Liver (tissue), 2 donors: Measurements from ENCODE around the gene IL2RA.

ENCODE experiments used
- TF ChIP-seq, protein P1 (sequence below): IDR thresholded peaks from 2 replicates; pipeline ENCODE4 v1.6.1; 2016; ENCODE audit warnings: antibody characterized with exemption
- TF ChIP-seq, protein P2 (sequence below): fragments of 150-350 bp; IDR thresholded peaks from 2 replicates; pipeline ENCODE4 v1.5.1; 2017; ENCODE audit warnings: improper control_type of control experiment, low read depth, low read length; ENCODE audit not compliant: missing input control
- donor health status: healthy.

DNA sequence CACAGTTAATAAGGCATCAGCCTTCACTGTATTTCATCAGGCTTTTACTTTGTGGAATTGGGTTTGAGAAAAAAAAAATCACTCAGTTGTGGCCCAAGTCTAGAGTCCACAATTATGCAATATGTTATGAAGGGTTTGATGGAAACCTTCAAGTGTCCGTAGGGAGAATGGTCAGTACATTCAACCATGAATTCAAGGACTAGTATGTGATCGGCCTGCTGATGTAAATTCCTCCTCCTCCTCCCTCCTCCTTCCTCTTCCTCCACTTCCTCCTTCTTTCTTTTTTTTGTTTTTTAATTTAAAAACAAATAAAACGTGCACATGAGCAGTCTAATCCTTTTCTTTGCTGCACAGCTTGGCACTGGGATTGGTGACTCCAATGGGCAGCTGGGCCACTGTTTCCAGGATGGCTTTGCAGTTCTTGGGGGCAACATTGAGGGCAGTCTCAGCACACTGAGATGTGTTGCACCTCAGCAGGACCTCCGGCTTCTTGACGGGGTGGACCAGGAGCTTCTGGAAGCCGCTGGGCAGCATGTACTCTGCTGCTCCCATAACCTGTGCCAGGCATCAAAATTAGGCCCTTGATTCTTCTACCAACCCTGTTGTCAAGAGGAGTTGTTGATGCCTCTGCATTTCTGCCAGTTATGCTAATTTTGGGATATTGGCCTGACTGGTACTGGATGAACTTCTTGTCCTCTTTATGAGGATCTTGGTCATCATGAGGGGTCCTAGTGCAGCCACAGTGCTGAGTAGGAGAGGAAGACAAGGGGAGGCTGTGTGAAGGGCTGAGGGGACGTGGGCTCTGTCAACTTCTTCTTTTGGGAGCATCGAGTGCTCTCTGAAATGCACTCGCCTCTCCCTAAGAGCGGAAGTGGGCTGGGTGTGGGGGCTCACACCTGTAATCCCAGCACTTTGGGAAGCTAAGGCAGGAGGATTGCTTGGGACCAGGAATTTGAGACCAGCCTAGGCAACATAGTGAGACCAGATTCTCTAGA lies 9.3 kb upstream of the IL2RA start:
- TF ChIP-seq, protein P1, sequence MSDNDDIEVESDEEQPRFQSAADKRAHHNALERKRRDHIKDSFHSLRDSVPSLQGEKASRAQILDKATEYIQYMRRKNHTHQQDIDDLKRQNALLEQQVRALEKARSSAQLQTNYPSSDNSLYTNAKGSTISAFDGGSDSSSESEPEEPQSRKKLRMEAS: no peak
- TF ChIP-seq, protein P2, sequence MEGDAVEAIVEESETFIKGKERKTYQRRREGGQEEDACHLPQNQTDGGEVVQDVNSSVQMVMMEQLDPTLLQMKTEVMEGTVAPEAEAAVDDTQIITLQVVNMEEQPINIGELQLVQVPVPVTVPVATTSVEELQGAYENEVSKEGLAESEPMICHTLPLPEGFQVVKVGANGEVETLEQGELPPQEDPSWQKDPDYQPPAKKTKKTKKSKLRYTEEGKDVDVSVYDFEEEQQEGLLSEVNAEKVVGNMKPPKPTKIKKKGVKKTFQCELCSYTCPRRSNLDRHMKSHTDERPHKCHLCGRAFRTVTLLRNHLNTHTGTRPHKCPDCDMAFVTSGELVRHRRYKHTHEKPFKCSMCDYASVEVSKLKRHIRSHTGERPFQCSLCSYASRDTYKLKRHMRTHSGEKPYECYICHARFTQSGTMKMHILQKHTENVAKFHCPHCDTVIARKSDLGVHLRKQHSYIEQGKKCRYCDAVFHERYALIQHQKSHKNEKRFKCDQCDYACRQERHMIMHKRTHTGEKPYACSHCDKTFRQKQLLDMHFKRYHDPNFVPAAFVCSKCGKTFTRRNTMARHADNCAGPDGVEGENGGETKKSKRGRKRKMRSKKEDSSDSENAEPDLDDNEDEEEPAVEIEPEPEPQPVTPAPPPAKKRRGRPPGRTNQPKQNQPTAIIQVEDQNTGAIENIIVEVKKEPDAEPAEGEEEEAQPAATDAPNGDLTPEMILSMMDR: no peak
